ENCODE data around the gene ALK.
A peak's percentile ranks its signal among the peaks of the same experiment; 100 is the strongest.

ALK gene

DNA sequence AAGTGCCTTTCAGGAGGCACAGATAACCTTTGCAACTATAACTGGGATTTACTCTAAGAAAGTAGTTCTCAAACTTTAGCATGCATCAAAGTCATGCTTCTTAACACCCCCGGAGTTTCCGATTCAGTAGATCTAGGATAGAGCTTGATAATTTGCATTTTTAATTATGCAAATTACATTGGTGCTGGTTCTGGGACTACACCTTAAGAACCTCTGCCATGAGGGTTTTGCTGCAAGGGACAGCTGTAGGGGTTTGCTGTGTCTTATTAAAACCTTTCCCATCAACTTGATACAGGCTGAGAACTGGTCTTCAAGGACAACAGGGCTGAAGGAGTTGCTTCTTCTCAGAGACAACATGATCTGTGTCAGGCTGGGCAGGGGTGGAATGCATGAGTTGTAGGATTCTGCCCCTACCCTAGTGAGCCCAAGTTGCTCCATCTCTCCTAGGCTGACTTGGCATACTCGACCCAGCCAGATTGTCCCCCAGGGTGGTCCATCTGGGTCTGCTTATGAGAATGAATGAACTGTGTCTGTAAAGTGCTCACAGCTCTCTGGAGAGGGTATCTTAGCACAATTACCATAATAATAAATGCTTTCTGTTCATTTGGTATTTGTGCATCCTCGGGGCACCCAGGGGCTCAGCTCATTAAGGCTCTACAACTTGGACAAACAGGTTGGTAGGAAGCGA lies 573.5 kb downstream of the ALK start:
- DNase-seq, result no peak

DNA sequence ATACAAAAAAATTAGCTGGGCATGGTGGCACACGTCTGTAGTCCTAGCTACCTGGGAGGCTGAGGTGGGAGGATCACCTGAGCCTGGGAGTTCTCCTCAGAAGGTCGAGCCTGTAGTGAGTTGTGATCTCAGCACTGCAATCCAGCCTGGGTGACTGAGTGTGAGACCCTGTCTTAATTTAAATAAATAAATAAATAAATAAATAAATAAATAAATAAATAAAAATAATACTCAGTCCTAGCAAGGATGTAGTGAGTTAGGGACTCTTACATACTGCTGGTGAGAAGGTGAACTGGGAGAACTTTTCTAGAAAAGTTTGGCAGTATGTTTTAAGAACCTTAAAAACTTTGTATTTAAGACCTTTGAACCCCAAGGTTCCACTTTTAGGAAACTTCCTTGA lies 576.1 kb downstream of the ALK start:
- DNase-seq, result no peak

DNA sequence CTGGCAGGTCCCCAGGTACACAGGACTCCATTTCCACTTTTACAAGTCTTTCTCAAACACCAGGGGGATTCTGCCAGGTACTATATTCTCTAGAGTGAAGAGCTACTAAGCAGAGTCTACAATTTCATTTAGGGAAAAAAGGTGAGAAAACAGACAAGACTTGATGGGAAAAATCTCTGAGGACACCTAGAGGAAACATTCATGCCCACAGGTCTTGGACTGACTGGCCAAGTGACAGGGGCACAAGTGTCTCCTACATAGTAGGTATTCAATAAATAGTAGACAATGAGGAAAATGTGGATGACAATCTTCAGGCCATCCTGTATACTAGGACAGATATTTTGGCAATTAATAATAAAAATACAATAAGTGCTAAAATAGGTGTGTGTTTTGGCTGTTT lies 577.6 kb downstream of the ALK start:
- DNase-seq, result no peak

GRCh38 chr2:29336341-29337241 lies 584.8 kb downstream of the ALK start:
- DNase-seq, result peak; percentile 26

DNA sequence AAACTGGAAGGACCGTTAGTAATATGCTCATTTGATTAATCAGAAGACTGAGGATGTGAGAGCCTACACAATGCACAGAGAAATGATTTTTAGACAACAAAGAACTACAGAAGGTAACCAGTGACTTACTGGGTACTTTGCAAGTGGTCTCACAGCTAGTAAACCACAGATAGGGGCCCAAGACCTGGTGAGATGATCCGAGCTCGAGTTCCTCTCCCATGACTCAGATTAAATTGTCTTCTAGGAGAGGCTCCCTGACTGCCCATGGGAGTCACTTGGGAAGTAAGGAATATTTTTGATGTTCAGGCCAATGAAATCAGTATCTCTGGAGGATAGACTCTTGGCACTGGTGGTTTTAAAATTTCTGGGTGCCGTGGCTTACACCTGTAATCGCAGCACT lies 586.0 kb downstream of the ALK start:
- no peak for DNase-seq

DNA sequence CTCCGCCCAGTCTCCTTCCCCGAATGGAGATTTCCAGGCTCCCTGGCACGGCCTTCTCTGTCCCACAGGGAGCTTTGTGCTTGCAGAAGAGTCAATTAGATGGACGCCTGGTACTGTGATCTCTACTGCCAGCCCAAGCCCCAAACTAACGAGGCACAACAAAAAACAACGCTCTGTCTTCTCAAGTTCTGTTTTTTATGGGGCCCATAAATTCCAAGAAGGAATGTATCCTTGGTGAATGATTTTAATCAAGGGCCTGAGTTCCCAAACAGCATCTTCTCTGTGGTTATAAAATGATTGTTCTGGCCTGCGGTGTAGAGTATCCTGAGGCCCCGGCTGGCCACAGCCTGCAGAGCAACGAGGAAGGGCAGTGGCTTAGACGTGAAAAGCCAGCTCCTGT lies 586.7 kb downstream of the ALK start:
- DNase-seq, result no peak

DNA sequence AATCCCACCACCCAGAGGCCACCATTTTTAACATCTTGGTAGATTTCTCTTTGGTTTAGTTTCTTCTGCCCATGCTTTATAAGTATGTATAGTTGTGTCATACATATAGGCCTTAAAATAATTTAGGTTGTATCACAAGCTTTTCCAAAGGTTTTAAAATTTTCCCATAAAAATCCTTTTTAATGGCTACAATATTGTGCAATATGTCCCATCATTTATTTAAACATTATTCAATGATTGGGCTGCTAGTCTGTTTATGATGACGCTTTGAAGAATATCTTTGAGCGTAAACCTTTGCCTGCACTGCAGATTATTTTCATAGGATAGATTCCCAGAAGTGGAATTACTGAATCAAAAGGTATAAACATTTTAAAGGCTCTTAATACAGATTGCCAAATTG lies 588.8 kb downstream of the ALK start:
- DNase-seq, result no peak

DNA sequence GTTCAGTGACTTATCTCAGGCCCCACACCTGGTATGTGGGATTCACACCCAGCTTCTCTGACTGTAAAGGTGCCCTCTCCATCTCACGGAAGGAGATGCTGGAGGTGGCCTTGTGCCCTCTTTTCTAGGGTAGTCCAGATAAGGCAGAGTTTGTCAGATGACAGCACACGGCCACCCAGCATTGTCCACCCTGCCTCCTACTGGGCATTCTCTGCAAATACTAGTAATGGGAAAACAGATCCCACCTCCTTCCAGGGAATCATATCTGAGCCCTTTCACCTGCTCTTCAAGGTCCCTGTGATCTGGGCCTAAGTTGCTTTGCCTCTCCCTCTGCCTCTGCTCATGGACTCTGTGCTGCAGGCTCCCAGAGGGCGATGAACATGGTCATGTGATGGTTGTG lies 591.5 kb downstream of the ALK start:
- no peak for DNase-seq

- DNase-seq, result no peak
Measured at GRCh38 chr2:29326926-29327325, 594.5 kb downstream of the ALK start.

- DNase-seq, result no peak
Measured at GRCh38 chr2:29325544-29325943, 595.8 kb downstream of the ALK start.

GRCh38 chr2:29323961-29324360 lies 597.4 kb downstream of the ALK start:
- no peak for DNase-seq

GRCh38 chr2:29323301-29323700 lies 598.1 kb downstream of the ALK start:
- no peak for DNase-seq

- DNase-seq, result no peak
Measured at GRCh38 chr2:29322011-29322410, 599.4 kb downstream of the ALK start.

- no peak for DNase-seq
Measured at GRCh38 chr2:29317801-29318485, 603.4 kb downstream of the ALK start.

GRCh38 chr2:29317077-29317517 lies 604.3 kb downstream of the ALK start:
- no peak for DNase-seq

- peak; percentile 38 for DNase-seq
Measured at GRCh38 chr2:29314816-29315571, 606.4 kb downstream of the ALK start.

GRCh38 chr2:29311458-29311857 lies 609.9 kb downstream of the ALK start:
- DNase-seq, result no peak

- DNase-seq, result no peak
Measured at GRCh38 chr2:29310650-29311348, 610.6 kb downstream of the ALK start.

GRCh38 chr2:29309090-29310029 lies 612.0 kb downstream of the ALK start:
- DNase-seq, result peak; percentile 34

GRCh38 chr2:29308366-29308765 lies 613.0 kb downstream of the ALK start:
- no peak for DNase-seq

DNA sequence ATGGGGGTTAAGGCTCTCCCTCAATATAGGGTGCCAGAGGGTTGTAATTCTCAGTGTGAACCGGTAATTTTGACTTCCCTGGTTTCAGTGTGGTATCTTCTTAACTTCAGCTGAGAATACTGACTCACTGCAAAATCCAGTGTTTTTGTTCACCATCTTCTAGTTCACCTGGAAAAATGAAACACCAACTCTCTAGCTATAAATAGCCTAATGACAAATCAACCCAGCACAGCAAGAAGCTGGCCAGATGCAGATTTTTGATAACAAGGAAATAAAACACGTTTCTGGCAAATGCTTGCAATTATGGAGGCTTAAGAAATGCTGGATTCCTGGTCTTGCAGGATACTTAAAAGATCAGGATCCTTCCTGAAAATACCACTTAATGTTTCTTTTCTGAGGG lies 613.9 kb downstream of the ALK start:
- DNase-seq, result no peak
